Measurements from ENCODE around the gene SLC35G6. TPM values are rescaled to one million over a fixed set of nuclear protein-coding genes. Genes with fewer than 3 reads are reported as not detected.

Gene SLC35G6
- total and polyA plus RNA-seq, 4 donors = not detected

- H3K9me3 ChIP-seq (ENCODE audit: control insufficient read depth in 4 of 4, insufficient read depth in 3 of 4, low read length in 3 of 4) = no peaks in the 10 kb centered on the region
- no peak for DNase-seq
- H3K4me3 ChIP-seq = no peak overlapping the region
- H3K36me3 ChIP-seq (ENCODE audit: control insufficient read depth in 4 of 4, insufficient read depth in 4 of 4, low read length in 4 of 4) = peaks cover 29 to 60% (median 48%) of the 10 kb centered on the region in 4 donors
- no peak for ATAC-seq (ENCODE audit: insufficient read depth, low FRiP score)
- no peaks in the 10 kb centered on the region for H3K27me3 ChIP-seq (ENCODE audit: control insufficient read depth in 3 of 3, insufficient read depth in 3 of 3, low read length in 2 of 3)
- 95 to 96% methylated on average over 14 of the region's 14 CpGs for WGBS, 2 donors
- no peak overlapping the region for H3K9ac ChIP-seq (ENCODE audit: insufficient read depth in 1 of 2, low read length in 2 of 2)
- H3K4me1 ChIP-seq (ENCODE audit: control insufficient read depth in 5 of 5, insufficient read depth in 5 of 5, low read length in 5 of 5) = no peaks in the 10 kb centered on the region
- H3K27ac ChIP-seq (ENCODE audit: low read depth in 1 of 2, low read length in 1 of 2) = no peak overlapping the region
- TF ChIP-seq CTCF (IDR thresholded peaks at IDR 0.05; ENCODE audit: control extremely low read depth, extremely low read depth) = no peak
These were observed 16.4 kb downstream of the SLC35G6 start for GRCh38 chr17:7497636-7498035.

- Histone ChIP-seq H3K9ac (ENCODE audit: insufficient read depth in 1 of 2, low read length in 2 of 2) (no peak overlapping the region), H3K4me1 (ENCODE audit: control insufficient read depth in 5 of 5, insufficient read depth in 5 of 5, low read length in 5 of 5) (no peaks in the 10 kb centered on the region), H3K27ac (ENCODE audit: low read depth in 1 of 2, low read length in 1 of 2) (no peak overlapping the region), H3K36me3 (ENCODE audit: control insufficient read depth in 4 of 4, insufficient read depth in 4 of 4, low read length in 4 of 4) (peaks cover 42 to 73% (median 60%) of the 10 kb centered on the region in 4 donors), H3K27me3 (ENCODE audit: control insufficient read depth in 3 of 3, insufficient read depth in 3 of 3, low read length in 2 of 3) (no peaks in the 10 kb centered on the region), H3K9me3 (ENCODE audit: control insufficient read depth in 4 of 4, insufficient read depth in 3 of 4, low read length in 3 of 4) (no peaks in the 10 kb centered on the region), H3K4me3 (no peak overlapping the region)
- WGBS, 2 donors = 88 to 94% methylated on average over 11 of the region's 11 CpGs
- DNase-seq (no peak), ATAC-seq (ENCODE audit: insufficient read depth, low FRiP score) (no peak)
- TF ChIP-seq CTCF (IDR thresholded peaks at IDR 0.05; ENCODE audit: control extremely low read depth, extremely low read depth) = no peak
These were observed 17.9 kb downstream of the SLC35G6 start for GRCh38 chr17:7499161-7499560.

GRCh38 chr17:7501729-7502128 is 20.5 kb downstream of the SLC35G6 start:
- Histone ChIP-seq H3K4me1 (ENCODE audit: control insufficient read depth in 5 of 5, insufficient read depth in 5 of 5, low read length in 5 of 5) (no peaks in the 10 kb centered on the region), H3K36me3 (ENCODE audit: control insufficient read depth in 4 of 4, insufficient read depth in 4 of 4, low read length in 4 of 4) (peaks cover 47 to 70% (median 67%) of the 10 kb centered on the region in 4 donors), H3K4me3 (no peak overlapping the region), H3K27ac (ENCODE audit: low read depth in 1 of 2, low read length in 1 of 2) (no peak overlapping the region), H3K9ac (ENCODE audit: insufficient read depth in 1 of 2, low read length in 2 of 2) (no peak overlapping the region), H3K9me3 (ENCODE audit: control insufficient read depth in 4 of 4, insufficient read depth in 3 of 4, low read length in 3 of 4) (no peaks in the 10 kb centered on the region), H3K27me3 (ENCODE audit: control insufficient read depth in 3 of 3, insufficient read depth in 3 of 3, low read length in 2 of 3) (no peaks in the 10 kb centered on the region)
- 86 to 93% methylated on average over 14 of the region's 14 CpGs for WGBS, 2 donors
- ATAC-seq (ENCODE audit: insufficient read depth, low FRiP score) (no peak), DNase-seq (no peak)
- TF ChIP-seq CTCF (IDR thresholded peaks at IDR 0.05; ENCODE audit: control extremely low read depth, extremely low read depth) = no peak

GRCh38 chr17:7502171-7502847 is 21.1 kb downstream of the SLC35G6 start:
- H3K9ac ChIP-seq (ENCODE audit: insufficient read depth in 1 of 2, low read length in 2 of 2) = no peak overlapping the region
- whole genome bisulfite sequencing, 2 donors = 95 to 96% methylated on average over 20 of the region's 20 CpGs
- ATAC-seq (ENCODE audit: insufficient read depth, low FRiP score) = no peak

More at GRCh38 chr17:7502171-7502847, 21.1 kb downstream of the SLC35G6 start:
- peaks cover 43 to 69% (median 66%) of the 10 kb centered on the region in 4 donors for H3K36me3 ChIP-seq (ENCODE audit: control insufficient read depth in 4 of 4, insufficient read depth in 4 of 4, low read length in 4 of 4)
- H3K4me1 ChIP-seq (ENCODE audit: control insufficient read depth in 5 of 5, insufficient read depth in 5 of 5, low read length in 5 of 5) = no peaks in the 10 kb centered on the region
- no peak for DNase-seq
- H3K27ac ChIP-seq (ENCODE audit: low read depth in 1 of 2, low read length in 1 of 2) = no peak overlapping the region
- TF ChIP-seq CTCF (IDR thresholded peaks at IDR 0.05; ENCODE audit: control extremely low read depth, extremely low read depth) = no peak
- no peak overlapping the region for H3K4me3 ChIP-seq
- H3K9me3 ChIP-seq (ENCODE audit: control insufficient read depth in 4 of 4, insufficient read depth in 3 of 4, low read length in 3 of 4) = no peaks in the 10 kb centered on the region
- no peaks in the 10 kb centered on the region for H3K27me3 ChIP-seq (ENCODE audit: control insufficient read depth in 3 of 3, insufficient read depth in 3 of 3, low read length in 2 of 3)

Measured in lung (tissue), 12 donors.